Activated gamma-delta T cell treated with Interleukin-2 at 50 U/mL for 16 hours (primary cell): Measurements from ENCODE around the gene PACSIN2.
"Not testable (repeated sequence)": the region's sequence is repeated elsewhere in the genome, so short reads cannot be mapped to it uniquely, and the experiment has no call there.

Source experiments
- DNase-seq: peaks from one replicate; pipeline ENCODE4 v3.0.0-alpha.2; 2020

Gene PACSIN2

GRCh38 chr22:42922374-42923191 is 92.4 kb downstream of the PACSIN2 start:
- DNase-seq = no peak

- no peak for DNase-seq
These were observed 94.7 kb downstream of the PACSIN2 start for GRCh38 chr22:42920101-42920820.

- DNase-seq = no peak
These were observed 95.8 kb downstream of the PACSIN2 start for GRCh38 chr22:42919199-42919598.

GRCh38 chr22:42918500-42918899 is 96.4 kb downstream of the PACSIN2 start:
- no peak for DNase-seq

- DNase-seq = not testable (repeated sequence)
These were observed 97.6 kb downstream of the PACSIN2 start for GRCh38 chr22:42917358-42917757.

GRCh38 chr22:42915980-42916765 is 98.8 kb downstream of the PACSIN2 start:
- DNase-seq = no peak

- no peak for DNase-seq
These were observed 100.4 kb downstream of the PACSIN2 start for GRCh38 chr22:42914511-42915076.

GRCh38 chr22:42913874-42914510 is 101.0 kb downstream of the PACSIN2 start:
- no peak for DNase-seq

- no peak for DNase-seq
These were observed 102.9 kb downstream of the PACSIN2 start for GRCh38 chr22:42912059-42912458.

GRCh38 chr22:42910221-42910942 is 104.6 kb downstream of the PACSIN2 start:
- no peak for DNase-seq

GRCh38 chr22:42909363-42910058 is 105.4 kb downstream of the PACSIN2 start:
- DNase-seq = no peak

- DNase-seq = no peak
These were observed 106.6 kb downstream of the PACSIN2 start for GRCh38 chr22:42908374-42908746.

GRCh38 chr22:42907404-42908373 is 107.3 kb downstream of the PACSIN2 start:
- DNase-seq = no peak

GRCh38 chr22:42906605-42907348 is 108.2 kb downstream of the PACSIN2 start:
- no peak for DNase-seq

- DNase-seq = no peak
These were observed 109.2 kb downstream of the PACSIN2 start for GRCh38 chr22:42905702-42906183.

GRCh38 chr22:42905217-42905616 is 109.7 kb downstream of the PACSIN2 start:
- no peak for DNase-seq

GRCh38 chr22:42904050-42904449 is 110.9 kb downstream of the PACSIN2 start:
- DNase-seq = no peak

- DNase-seq = no peak
These were observed 112.0 kb downstream of the PACSIN2 start for GRCh38 chr22:42902875-42903510.
